Measurements from ENCODE around the gene NEGR1. TPM values are rescaled to one million over a fixed set of nuclear protein-coding genes. Genes with fewer than 3 reads are reported as not detected.

Gene NEGR1
- total RNA-seq, 1 donor from 2014 or later, result 13.4 TPM

- DNase-seq (ENCODE audit: low read depth), result peak; percentile 61
Observed at GRCh38 chr1:72122099-72122880, 160.0 kb downstream of the NEGR1 start.

GRCh38 chr1:72119491-72119890, 162.8 kb downstream of the NEGR1 start:
- peak; percentile 81 for DNase-seq (ENCODE audit: low read depth)

GRCh38 chr1:72117621-72118020, 164.7 kb downstream of the NEGR1 start:
- no peak for DNase-seq (ENCODE audit: low read depth)

- DNase-seq (ENCODE audit: low read depth), result no peak
Observed at GRCh38 chr1:72115290-72115689, 167.0 kb downstream of the NEGR1 start.

GRCh38 chr1:72111662-72112061, 170.7 kb downstream of the NEGR1 start:
- no peak for DNase-seq (ENCODE audit: low read depth)

GRCh38 chr1:72109916-72110315, 172.4 kb downstream of the NEGR1 start:
- no peak for DNase-seq (ENCODE audit: low read depth)

GRCh38 chr1:72105201-72105600, 177.1 kb downstream of the NEGR1 start:
- DNase-seq (ENCODE audit: low read depth), result no peak

- no peak for DNase-seq (ENCODE audit: low read depth)
Observed at GRCh38 chr1:72101840-72102632, 180.3 kb downstream of the NEGR1 start.

- peak; percentile 39 for DNase-seq (ENCODE audit: low read depth)
Observed at GRCh38 chr1:72100771-72101170, 181.6 kb downstream of the NEGR1 start.

- DNase-seq (ENCODE audit: low read depth), result no peak
Observed at GRCh38 chr1:72097851-72098570, 184.3 kb downstream of the NEGR1 start.

- DNase-seq (ENCODE audit: low read depth), result no peak
Observed at GRCh38 chr1:72094209-72094608, 188.1 kb downstream of the NEGR1 start.

- DNase-seq (ENCODE audit: low read depth), result no peak
Observed at GRCh38 chr1:72086394-72086793, 195.9 kb downstream of the NEGR1 start.

GRCh38 chr1:72075425-72075824, 206.9 kb downstream of the NEGR1 start:
- DNase-seq (ENCODE audit: low read depth), result no peak

GRCh38 chr1:72066431-72066830, 215.9 kb downstream of the NEGR1 start:
- peak; percentile 13 for DNase-seq (ENCODE audit: low read depth)

- DNase-seq (ENCODE audit: low read depth), result no peak
Observed at GRCh38 chr1:72064196-72065075, 217.9 kb downstream of the NEGR1 start.

GRCh38 chr1:72063364-72064044, 218.8 kb downstream of the NEGR1 start:
- DNase-seq (ENCODE audit: low read depth), result no peak

GRCh38 chr1:72062584-72062983, 219.8 kb downstream of the NEGR1 start:
- peak; percentile 42 for DNase-seq (ENCODE audit: low read depth)

- DNase-seq (ENCODE audit: low read depth), result no peak
Observed at GRCh38 chr1:72060466-72061245, 221.7 kb downstream of the NEGR1 start.

GRCh38 chr1:72056516-72056915, 225.8 kb downstream of the NEGR1 start:
- DNase-seq (ENCODE audit: low read depth), result no peak
